ENCODE results near the gene ELK3. TPM values are rescaled to one million over a fixed set of nuclear protein-coding genes. Genes with fewer than 3 reads are reported as not detected.

ELK3 gene
- total RNA-seq, 2 experiments from 2014 or later: 7.7 TPM

- Mint-ChIP-seq H3K4me3 (no peak overlapping the region), H3K9me3 (no peaks in the 10 kb centered on the region), H3K27ac (no peak overlapping the region), H3K4me1 (ENCODE audit: low read depth) (peaks cover 30% of the 10 kb centered on the region), H3K36me3 (ENCODE audit: low read depth) (peaks cover 22% of the 10 kb centered on the region), H3K27me3 (no peaks in the 10 kb centered on the region)
- DNase-seq: no peak
- ChIA-PET CTCF (interaction anchor here (1.1 to 2.0 kb wide), 2 partner anchors 18 to 148 kb away, joined by 3 to 9 read pairs; no protein-coding TSS in a partner anchor), POLR2A (no interaction called here)
- no peak for ATAC-seq
- intact Hi-C loops (cut with micrococcal nuclease): no loop called here
- TF ChIP-seq, protein P1, sequence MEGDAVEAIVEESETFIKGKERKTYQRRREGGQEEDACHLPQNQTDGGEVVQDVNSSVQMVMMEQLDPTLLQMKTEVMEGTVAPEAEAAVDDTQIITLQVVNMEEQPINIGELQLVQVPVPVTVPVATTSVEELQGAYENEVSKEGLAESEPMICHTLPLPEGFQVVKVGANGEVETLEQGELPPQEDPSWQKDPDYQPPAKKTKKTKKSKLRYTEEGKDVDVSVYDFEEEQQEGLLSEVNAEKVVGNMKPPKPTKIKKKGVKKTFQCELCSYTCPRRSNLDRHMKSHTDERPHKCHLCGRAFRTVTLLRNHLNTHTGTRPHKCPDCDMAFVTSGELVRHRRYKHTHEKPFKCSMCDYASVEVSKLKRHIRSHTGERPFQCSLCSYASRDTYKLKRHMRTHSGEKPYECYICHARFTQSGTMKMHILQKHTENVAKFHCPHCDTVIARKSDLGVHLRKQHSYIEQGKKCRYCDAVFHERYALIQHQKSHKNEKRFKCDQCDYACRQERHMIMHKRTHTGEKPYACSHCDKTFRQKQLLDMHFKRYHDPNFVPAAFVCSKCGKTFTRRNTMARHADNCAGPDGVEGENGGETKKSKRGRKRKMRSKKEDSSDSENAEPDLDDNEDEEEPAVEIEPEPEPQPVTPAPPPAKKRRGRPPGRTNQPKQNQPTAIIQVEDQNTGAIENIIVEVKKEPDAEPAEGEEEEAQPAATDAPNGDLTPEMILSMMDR (IDR thresholded peaks at IDR 0.05): no peak
Observed at GRCh38 chr12:96233168-96233567, 39.0 kb downstream of the ELK3 start.

GRCh38 chr12:96233939-96234461 lies 39.8 kb downstream of the ELK3 start:
- ATAC-seq (no peak), DNase-seq (no peak)
- Mint-ChIP-seq H3K4me1 (ENCODE audit: low read depth) (peaks cover 32% of the 10 kb centered on the region), H3K36me3 (ENCODE audit: low read depth) (peaks cover 21% of the 10 kb centered on the region), H3K27me3 (no peaks in the 10 kb centered on the region), H3K27ac (no peak overlapping the region), H3K4me3 (no peak overlapping the region), H3K9me3 (no peaks in the 10 kb centered on the region)
- ChIA-PET POLR2A (no interaction called here), CTCF (interaction anchor here (1.1 to 2.0 kb wide), 2 partner anchors 19 to 147 kb away, joined by 3 to 9 read pairs; no protein-coding TSS in a partner anchor)
- intact Hi-C loops (cut with micrococcal nuclease): no loop called here
- TF ChIP-seq, protein P1 (IDR thresholded peaks at IDR 0.05): no peak

- Mint-ChIP-seq H3K27ac (no peak overlapping the region), H3K36me3 (ENCODE audit: low read depth) (peaks cover 21% of the 10 kb centered on the region), H3K4me1 (ENCODE audit: low read depth) (peaks cover 35% of the 10 kb centered on the region), H3K4me3 (no peak overlapping the region), H3K27me3 (no peaks in the 10 kb centered on the region), H3K9me3 (no peaks in the 10 kb centered on the region)
- POLR2A ChIA-PET: interaction anchor here (0.7 kb wide), 1 partner anchor 167 kb away, joined by 3 read pairs; no protein-coding TSS in a partner anchor
- TF ChIP-seq, protein P1 (IDR thresholded peaks at IDR 0.05): no peak
- CTCF ChIA-PET: interaction anchor here (2.0 kb wide), 1 partner anchor 20 kb away, joined by 9 read pairs; no protein-coding TSS in a partner anchor
- DNase-seq (no peak), ATAC-seq (no peak)
- intact Hi-C loops (cut with micrococcal nuclease): no loop called here
Observed at GRCh38 chr12:96234591-96235483, 40.7 kb downstream of the ELK3 start.

DNA sequence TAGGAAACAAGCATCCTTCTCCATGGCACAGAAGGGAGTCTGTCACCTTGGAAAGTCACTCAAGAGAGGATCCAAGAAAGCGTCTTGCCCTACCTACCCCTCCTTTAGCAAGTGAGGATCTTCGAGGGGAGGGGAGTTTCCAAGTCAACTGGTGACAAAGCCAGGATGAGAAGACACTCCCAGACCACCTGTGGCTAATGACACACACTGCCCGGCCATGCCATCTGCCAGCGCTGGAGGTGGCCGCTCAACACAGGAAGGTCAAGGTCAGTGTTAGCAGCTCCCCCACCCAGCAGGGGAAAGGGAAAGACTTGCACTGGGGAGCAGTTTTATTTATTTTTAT lies 41.3 kb downstream of the ELK3 start:
- TF ChIP-seq, protein P1 (IDR thresholded peaks at IDR 0.05): no peak
- peaks cover 21% of the 10 kb centered on the region for H3K36me3 Mint-ChIP-seq (ENCODE audit: low read depth)
- H3K27ac Mint-ChIP-seq: no peak overlapping the region
- POLR2A ChIA-PET: no interaction called here
- H3K27me3 Mint-ChIP-seq: no peaks in the 10 kb centered on the region
- ATAC-seq: no peak
- no peak for DNase-seq
- H3K4me3 Mint-ChIP-seq: no peak overlapping the region
- peaks cover 35% of the 10 kb centered on the region for H3K4me1 Mint-ChIP-seq (ENCODE audit: low read depth)
- intact Hi-C loops (cut with micrococcal nuclease): no loop called here
- H3K9me3 Mint-ChIP-seq: no peaks in the 10 kb centered on the region
- CTCF ChIA-PET: no interaction called here

All from activated CD8-positive, alpha-beta T cell treated with anti-CD3 and anti-CD28 coated beads for 36 hours (primary cell).